ENCODE results near the gene IQCN.

DNA sequence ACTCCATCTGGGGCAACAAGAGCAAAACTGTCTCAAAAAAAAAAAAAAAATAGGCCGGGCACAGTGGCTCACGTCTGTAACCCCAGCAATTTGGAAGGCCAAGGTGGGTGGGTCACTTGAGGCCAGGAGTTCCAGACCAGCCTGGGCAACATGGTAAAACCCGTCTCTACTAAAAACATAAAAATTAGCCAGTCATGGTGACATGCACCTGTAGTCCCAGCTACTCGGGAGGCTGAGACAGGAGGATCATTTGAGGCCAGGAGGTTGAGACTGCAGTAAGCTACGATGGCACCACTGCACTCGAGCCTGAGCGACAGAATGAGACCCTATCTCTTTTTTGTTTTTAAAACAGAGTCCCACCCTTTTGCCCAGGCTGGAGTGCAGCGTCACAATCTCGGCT lies 3.9 kb downstream of the IQCN start:
- TF ChIP-seq, protein P1, sequence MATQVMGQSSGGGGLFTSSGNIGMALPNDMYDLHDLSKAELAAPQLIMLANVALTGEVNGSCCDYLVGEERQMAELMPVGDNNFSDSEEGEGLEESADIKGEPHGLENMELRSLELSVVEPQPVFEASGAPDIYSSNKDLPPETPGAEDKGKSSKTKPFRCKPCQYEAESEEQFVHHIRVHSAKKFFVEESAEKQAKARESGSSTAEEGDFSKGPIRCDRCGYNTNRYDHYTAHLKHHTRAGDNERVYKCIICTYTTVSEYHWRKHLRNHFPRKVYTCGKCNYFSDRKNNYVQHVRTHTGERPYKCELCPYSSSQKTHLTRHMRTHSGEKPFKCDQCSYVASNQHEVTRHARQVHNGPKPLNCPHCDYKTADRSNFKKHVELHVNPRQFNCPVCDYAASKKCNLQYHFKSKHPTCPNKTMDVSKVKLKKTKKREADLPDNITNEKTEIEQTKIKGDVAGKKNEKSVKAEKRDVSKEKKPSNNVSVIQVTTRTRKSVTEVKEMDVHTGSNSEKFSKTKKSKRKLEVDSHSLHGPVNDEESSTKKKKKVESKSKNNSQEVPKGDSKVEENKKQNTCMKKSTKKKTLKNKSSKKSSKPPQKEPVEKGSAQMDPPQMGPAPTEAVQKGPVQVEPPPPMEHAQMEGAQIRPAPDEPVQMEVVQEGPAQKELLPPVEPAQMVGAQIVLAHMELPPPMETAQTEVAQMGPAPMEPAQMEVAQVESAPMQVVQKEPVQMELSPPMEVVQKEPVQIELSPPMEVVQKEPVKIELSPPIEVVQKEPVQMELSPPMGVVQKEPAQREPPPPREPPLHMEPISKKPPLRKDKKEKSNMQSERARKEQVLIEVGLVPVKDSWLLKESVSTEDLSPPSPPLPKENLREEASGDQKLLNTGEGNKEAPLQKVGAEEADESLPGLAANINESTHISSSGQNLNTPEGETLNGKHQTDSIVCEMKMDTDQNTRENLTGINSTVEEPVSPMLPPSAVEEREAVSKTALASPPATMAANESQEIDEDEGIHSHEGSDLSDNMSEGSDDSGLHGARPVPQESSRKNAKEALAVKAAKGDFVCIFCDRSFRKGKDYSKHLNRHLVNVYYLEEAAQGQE (IDR thresholded peaks at IDR 0.05; ENCODE audit: insufficient replicate concordance, low read depth), result no peak
- TF ChIP-seq, protein P2, sequence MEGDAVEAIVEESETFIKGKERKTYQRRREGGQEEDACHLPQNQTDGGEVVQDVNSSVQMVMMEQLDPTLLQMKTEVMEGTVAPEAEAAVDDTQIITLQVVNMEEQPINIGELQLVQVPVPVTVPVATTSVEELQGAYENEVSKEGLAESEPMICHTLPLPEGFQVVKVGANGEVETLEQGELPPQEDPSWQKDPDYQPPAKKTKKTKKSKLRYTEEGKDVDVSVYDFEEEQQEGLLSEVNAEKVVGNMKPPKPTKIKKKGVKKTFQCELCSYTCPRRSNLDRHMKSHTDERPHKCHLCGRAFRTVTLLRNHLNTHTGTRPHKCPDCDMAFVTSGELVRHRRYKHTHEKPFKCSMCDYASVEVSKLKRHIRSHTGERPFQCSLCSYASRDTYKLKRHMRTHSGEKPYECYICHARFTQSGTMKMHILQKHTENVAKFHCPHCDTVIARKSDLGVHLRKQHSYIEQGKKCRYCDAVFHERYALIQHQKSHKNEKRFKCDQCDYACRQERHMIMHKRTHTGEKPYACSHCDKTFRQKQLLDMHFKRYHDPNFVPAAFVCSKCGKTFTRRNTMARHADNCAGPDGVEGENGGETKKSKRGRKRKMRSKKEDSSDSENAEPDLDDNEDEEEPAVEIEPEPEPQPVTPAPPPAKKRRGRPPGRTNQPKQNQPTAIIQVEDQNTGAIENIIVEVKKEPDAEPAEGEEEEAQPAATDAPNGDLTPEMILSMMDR (IDR thresholded peaks at IDR 0.05; ENCODE audit: insufficient read depth, low read length), result no peak
- TF ChIP-seq POLR2AphosphoS5 (IDR thresholded peaks at IDR 0.05; ENCODE audit: low read depth), result no peak
- TF ChIP-seq GABPA (IDR thresholded peaks at IDR 0.05; ENCODE audit: low read depth), result no peak
